Fibroblast of skin of right quadriceps (primary cell): ENCODE measurements around the gene JSRP1.

ENCODE experiments used
- DNase-seq: peaks from one replicate; pipeline ENCODE4 v3.0.0-alpha.2; 2013

JSRP1 gene

GRCh38 chr19:2231621-2232221 is 24.5 kb downstream of the JSRP1 start:
- DNase-seq, result no peak

GRCh38 chr19:2230807-2231533 is 25.2 kb downstream of the JSRP1 start:
- no peak for DNase-seq

DNA sequence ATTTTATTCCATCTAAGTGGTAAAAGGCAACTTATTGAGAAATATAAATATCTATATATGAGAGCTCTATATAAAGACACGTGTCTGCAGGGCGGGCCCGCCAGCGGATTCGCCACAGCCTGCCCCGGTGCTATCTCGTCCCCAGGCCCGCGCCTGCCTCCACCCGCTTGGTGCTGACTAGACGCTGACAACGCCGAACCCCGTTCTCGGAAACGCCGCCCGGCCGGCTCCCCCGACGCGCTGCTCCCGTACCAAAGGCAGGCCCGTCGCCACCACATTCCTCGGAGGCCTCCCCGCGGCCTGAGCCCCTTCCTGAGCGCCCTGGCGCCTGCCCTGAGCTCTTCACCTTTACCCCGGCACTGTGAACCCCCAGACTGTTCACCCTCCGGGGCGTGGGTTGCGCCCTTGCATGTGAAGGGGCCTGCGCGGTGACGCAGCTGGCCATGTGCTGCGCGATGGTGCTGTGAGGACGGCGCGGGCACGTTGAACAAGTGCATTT is 26.1 kb downstream of the JSRP1 start:
- DNase-seq, result no peak

- DNase-seq, result no peak
Observed at GRCh38 chr19:2229103-2230032, 26.8 kb downstream of the JSRP1 start.

- DNase-seq, result no peak
Observed at GRCh38 chr19:2228157-2229030, 27.8 kb downstream of the JSRP1 start.

GRCh38 chr19:2227415-2228156 is 28.6 kb downstream of the JSRP1 start:
- DNase-seq, result no peak

- no peak for DNase-seq
Observed at GRCh38 chr19:2226840-2227360, 29.3 kb downstream of the JSRP1 start.

DNA sequence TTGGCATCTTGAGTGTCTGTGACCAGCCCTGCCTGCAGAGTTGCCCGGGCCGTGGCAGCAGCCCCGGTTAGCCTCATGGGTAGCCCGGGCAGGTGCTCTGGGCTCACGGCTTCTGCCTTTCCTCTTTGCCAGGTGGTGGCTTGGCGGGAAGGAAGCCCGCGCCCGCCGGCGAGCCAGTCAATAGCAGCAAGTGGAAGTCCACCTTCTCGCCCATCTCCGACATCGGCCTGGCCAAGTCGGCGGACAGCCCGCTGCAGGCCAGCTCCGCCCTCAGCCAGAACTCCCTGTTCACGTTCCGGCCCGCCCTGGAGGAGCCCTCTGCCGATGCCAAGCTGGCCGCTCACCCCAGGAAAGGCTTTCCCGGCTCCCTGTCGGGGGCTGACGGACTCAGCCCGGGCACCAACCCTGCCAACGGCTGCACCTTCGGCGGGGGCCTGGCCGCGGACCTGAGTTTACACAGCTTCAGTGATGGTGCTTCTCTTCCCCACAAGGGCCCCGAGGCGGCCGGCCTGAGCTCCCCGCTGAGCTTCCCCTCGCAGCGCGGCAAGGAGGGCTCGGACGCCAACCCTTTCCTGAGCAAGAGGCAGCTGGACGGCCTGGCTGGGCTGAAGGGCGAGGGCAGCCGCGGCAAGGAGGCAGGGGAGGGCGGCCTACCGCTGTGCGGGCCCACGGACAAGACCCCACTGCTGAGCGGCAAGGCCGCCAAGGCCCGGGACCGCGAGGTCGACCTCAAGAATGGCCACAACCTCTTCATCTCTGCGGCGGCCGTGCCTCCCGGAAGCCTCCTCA is 30.0 kb downstream of the JSRP1 start:
- DNase-seq, result no peak

- no peak for DNase-seq
Observed at GRCh38 chr19:2225415-2226050, 30.7 kb downstream of the JSRP1 start.

DNA sequence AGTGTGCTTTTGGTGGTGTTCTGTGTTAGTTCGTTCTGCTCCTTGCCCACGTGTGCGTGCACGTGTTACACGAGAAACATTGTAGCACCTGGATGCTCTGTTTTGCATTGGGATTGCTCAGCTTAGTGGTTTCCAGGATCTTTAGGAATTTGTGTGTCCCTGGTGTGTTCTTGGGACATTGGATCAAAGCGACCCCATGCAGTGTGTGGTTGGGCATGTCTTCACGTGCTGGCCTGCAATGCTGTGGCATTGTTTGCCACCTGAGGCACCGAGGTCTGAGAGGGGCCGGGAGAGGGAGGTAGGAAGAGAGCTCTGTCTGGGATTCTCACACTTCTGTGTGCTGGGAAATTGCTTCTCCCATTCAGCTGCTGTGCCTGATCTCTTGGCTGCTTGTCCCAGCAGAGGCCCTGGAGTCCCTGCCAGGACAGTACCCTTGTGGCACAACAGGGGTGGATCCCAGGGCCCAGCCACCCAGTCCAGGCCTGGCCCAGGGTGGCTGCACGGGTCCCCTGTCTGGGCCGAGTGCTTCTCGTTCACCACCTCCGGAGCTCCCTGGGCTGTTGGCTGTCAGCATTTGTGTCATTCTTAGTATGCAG is 31.4 kb downstream of the JSRP1 start:
- no peak for DNase-seq

GRCh38 chr19:2223959-2224358 is 32.3 kb downstream of the JSRP1 start:
- DNase-seq, result no peak

- DNase-seq, result no peak
Observed at GRCh38 chr19:2223391-2223790, 32.8 kb downstream of the JSRP1 start.

DNA sequence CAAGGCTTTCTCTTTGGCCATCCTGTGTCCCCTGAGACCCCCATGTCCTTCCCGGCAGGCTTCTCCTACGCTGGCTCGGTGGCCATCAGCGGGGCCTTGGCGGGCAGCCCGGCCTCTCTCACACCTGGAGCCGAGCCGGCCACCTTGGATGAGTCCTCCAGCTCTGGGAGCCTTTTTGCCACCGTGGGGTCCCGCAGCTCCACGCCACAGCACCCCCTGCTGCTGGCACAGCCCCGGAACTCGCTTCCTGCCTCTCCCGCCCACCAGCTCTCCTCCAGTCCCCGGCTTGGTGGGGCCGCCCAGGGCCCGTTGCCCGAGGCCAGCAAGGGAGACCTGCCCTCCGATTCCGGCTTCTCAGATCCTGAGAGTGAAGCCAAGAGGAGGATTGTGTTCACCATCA is 34.3 kb downstream of the JSRP1 start:
- no peak for DNase-seq

DNA sequence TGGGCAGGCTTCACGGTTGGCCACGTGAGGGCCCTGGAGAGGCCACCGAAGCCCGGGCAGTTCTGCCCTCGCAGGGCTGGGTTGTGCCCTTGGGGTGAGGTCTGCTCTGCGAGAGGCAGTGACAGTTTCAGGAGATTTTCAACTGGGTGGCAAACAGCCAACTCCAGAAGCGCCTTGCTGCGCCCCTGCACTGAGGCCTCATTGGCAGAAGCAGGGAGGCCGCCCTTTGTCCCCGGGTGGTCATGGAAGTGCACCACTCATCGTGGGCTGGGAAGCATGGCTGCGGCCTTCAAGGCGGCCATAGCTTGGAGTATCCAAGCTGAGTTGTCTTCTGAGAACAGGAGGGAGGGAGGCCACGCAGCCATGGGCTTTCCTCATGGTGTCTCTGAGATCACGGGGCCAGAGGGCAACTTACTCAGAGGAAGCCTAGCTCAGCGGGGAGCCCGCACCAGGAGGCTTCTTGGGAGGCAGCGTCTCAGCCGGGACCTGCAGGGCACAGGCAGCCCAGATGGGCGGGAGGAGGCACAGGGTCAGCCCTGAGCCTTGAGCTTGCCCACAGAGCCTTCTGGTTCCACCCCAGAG is 34.9 kb downstream of the JSRP1 start:
- DNase-seq, result no peak

GRCh38 chr19:2219726-2220125 is 36.5 kb downstream of the JSRP1 start:
- no peak for DNase-seq

GRCh38 chr19:2217591-2217990 is 38.6 kb downstream of the JSRP1 start:
- DNase-seq, result no peak

- no peak for DNase-seq
Observed at GRCh38 chr19:2216361-2217225, 39.6 kb downstream of the JSRP1 start.

- no peak for DNase-seq
Observed at GRCh38 chr19:2215281-2215751, 40.9 kb downstream of the JSRP1 start.
